ENCODE data around the gene RRP8.

Gene RRP8

GRCh38 chr11:6647836-6648235 lies 44.4 kb upstream of the RRP8 start:
- DNase-seq (ENCODE audit: low read depth): no peak
- no peak overlapping the region for H3K4me3 ChIP-seq (ENCODE audit: control insufficient read depth, low read depth, low read length)
- no peak for TF ChIP-seq CTCF (conservative IDR thresholded peaks at IDR 0.05; ENCODE audit: control insufficient read depth, insufficient read depth, low read depth, low read length)

- H3K4me3 ChIP-seq (ENCODE audit: control insufficient read depth, low read depth, low read length): no peak overlapping the region
- peak; percentile 37 for DNase-seq (ENCODE audit: low read depth)
- TF ChIP-seq CTCF (conservative IDR thresholded peaks at IDR 0.05; ENCODE audit: control insufficient read depth, insufficient read depth, low read depth, low read length): no peak
These were observed 43.7 kb upstream of the RRP8 start for GRCh38 chr11:6646918-6647679.

GRCh38 chr11:6646576-6646917 lies 43.1 kb upstream of the RRP8 start:
- H3K4me3 ChIP-seq (ENCODE audit: control insufficient read depth, low read depth, low read length): peak overlapping the region; percentile 24
- DNase-seq (ENCODE audit: low read depth): peak; percentile 78

GRCh38 chr11:6646071-6646470 lies 42.7 kb upstream of the RRP8 start:
- H3K4me3 ChIP-seq (ENCODE audit: control insufficient read depth, low read depth, low read length): peak overlapping the region; percentile 24
- peak; percentile 91 for DNase-seq (ENCODE audit: low read depth)
- TF ChIP-seq CTCF (conservative IDR thresholded peaks at IDR 0.05; ENCODE audit: control insufficient read depth, insufficient read depth, low read depth, low read length): no peak

More at GRCh38 chr11:6646576-6646917, 43.1 kb upstream of the RRP8 start:
- no peak for TF ChIP-seq CTCF (conservative IDR thresholded peaks at IDR 0.05; ENCODE audit: control insufficient read depth, insufficient read depth, low read depth, low read length)

- no peak overlapping the region for H3K4me3 ChIP-seq (ENCODE audit: control insufficient read depth, low read depth, low read length)
- no peak for DNase-seq (ENCODE audit: low read depth)
- TF ChIP-seq CTCF (conservative IDR thresholded peaks at IDR 0.05; ENCODE audit: control insufficient read depth, insufficient read depth, low read depth, low read length): no peak
These were observed 39.5 kb upstream of the RRP8 start for GRCh38 chr11:6642957-6643356.

GRCh38 chr11:6640985-6641701 lies 37.7 kb upstream of the RRP8 start:
- H3K4me3 ChIP-seq (ENCODE audit: control insufficient read depth, low read depth, low read length): no peak overlapping the region
- no peak for TF ChIP-seq CTCF (conservative IDR thresholded peaks at IDR 0.05; ENCODE audit: control insufficient read depth, insufficient read depth, low read depth, low read length)
- DNase-seq (ENCODE audit: low read depth): no peak
